Measurements from ENCODE around the gene IPO9.
"Not testable (repeated sequence)": the region's sequence is repeated elsewhere in the genome, so short reads cannot be mapped to it uniquely, and the experiment has no call there.

The IPO9 gene

DNA sequence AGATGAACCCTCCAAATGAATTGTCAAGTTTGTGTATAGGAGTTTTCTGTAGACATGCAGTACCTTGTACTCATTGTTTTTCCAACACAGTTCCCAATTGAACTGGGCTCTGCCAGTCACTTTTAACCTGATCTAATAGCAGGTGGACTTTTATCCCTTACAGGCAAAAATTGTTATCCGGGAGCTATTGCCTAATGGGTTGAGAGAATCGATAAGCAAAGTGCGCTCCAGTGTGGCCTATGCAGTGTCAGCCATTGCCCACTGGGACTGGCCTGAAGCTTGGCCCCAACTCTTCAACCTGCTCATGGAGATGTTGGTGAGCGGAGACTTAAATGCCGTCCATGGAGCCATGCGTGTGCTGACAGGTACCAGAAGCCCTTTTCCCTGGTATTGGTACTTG is 19.3 kb downstream of the IPO9 start:
- no peak for DNase-seq (ENCODE audit: low read depth, low spot score)

DNA sequence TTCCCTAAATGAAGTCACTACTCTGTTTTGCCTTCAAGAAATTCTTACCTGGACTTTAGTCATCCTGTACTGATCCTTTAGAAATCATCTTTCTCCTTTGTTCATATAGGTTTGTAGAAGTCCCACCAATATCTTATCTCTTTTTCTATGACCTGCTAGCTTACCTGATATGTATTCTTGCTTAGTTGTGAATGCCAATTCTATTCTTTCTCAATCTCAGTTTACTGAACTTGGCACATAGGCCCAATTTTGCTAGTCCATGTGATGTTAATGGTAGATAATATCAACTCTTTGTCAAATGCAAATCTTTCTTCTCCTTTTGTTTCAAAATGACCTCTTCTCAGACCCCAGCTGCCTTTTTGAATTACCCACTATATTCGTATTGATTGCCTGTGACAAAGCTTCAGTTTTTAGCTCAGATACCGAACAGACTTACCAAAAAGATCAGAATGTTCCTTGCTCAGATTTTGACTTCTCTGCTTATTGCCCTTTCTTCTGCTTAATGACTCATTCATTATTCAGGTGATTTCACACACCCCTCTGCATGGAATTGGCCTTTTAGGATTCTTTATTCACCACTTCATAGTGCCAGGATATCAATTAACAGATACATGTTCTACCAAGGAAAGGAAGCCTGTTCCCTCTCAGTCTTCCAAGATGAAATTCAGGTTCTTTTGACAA is 20.6 kb downstream of the IPO9 start:
- no peak for DNase-seq (ENCODE audit: low read depth, low spot score)

DNA sequence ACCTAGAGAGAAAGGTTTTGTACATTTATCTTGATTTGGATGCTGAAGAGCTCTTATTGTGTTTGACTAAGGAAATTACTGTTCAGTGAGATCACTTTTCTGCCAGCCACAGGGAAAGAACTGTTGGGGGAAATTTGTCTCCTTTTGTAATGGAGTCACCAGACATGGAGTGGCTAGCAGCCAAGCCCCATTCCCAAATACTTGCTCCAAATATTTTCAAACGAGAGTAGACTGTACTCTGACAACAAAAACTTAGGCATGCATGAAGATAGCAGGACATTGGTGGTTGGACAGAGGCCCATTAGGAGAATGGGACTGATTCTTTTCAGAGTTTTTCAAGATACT is 21.1 kb downstream of the IPO9 start:
- no peak for DNase-seq (ENCODE audit: low read depth, low spot score)

DNA sequence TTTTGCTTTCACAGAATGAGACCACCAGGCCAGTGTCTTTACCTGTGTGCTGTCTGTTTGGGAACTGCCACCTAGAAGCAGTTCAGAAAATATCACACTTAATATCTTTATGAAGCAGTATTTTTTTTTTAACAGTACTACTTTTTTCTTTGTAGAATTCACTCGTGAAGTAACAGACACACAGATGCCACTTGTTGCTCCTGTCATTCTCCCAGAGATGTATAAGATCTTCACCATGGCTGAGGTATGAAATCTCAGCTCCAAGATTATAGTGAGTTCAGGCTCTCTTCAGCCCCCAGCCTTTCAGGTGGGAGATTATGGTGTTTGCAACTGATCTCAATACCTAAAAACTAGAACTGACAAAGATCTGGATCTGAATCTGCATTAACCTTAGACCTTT is 23.0 kb downstream of the IPO9 start:
- no peak for DNase-seq (ENCODE audit: low read depth, low spot score)

DNA sequence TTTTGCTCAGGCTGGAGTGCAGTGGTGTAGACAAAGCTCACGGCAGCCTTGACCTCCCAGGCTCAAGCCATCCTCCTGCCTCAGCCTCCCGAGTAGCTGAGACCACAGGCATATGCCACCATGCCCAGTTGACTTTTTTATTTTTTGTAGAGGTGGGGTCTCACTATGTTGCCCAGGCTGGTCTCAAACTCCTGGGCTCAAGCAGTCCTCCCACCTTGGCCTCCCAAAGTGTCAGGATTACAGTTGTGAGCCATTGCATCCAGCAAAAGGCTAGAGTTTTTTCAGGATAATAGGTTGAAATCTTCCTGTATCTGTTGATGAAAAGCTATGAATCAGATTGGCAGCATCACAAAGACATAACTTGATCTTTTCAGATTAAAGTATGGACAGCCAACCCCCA is 27.8 kb downstream of the IPO9 start:
- DNase-seq (ENCODE audit: low read depth, low spot score) = not testable (repeated sequence)

DNA sequence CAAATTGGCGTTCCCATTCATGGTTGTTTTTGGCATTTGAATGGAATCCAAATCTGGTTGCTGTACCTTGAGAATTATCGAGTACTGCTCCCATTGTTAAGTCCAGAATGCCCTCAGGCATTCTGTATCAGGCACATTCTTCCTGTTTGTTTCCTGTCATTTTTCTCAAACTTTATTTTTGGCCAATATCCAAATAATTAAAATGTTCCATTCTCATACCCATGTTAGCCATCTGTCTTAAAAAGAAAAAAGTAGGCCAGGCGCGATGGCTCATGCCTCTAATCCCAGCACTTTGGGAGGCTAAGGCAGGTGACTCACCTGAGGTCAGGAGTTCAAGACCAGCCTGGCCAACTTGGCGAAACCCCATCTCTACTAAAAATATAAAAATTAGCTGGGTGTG is 30.5 kb downstream of the IPO9 start:
- no peak for DNase-seq (ENCODE audit: low read depth, low spot score)

DNA sequence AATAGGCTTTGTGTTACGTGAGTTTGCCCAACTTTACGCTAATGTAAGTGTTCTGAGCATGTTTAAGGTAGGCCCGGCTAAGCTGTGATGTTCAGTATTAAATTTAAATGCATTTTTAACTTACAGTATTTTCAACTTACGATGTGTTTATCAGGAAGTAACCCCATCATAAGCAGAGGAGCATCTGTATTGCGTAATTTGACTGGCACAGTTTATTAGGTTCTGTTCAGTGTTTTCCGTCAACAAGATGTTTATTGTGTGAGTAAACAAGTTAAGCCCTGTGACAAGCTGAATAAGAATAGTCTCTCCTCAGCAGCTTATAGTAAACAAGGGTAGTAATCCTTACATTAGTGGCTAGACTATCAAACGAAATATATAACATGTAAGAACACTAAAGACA is 32.5 kb downstream of the IPO9 start:
- DNase-seq (ENCODE audit: low read depth, low spot score) = no peak

DNA sequence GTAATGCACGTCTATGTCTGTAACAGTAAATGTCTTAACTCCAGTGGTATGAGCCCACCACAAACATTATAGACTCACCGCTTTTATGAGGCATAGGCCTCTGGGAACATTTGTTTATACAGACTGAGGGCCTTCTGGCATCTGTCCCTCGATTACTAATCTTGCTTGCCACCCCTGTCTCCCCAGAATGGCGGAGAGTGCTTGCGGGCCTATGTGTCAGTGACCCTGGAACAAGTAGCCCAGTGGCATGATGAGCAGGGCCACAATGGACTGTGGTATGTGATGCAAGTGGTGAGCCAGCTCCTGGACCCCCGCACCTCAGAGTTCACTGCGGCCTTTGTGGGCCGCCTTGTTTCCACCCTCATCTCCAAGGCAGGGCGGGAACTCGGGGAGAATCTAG is 41.4 kb downstream of the IPO9 start:
- DNase-seq (ENCODE audit: low read depth, low spot score) = no peak

DNA sequence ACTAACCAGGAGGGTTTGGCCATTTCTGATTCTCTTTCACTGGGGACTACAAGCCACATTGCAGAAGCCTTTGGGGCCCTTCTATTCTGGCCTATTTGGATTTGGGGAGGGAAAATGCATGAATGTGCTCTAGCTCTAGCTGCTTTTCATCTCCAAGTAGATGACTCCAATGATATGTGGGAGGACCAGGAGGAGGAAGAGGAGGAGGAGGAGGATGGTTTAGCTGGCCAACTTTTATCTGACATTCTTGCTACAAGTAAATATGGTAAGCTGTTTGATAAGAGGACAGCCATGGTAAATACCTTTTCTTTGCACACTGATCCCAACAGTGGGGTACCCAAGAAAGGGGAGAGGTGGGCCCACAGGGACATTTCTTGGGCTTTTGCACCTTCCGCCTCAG is 45.7 kb downstream of the IPO9 start:
- DNase-seq (ENCODE audit: low read depth, low spot score) = no peak

DNA sequence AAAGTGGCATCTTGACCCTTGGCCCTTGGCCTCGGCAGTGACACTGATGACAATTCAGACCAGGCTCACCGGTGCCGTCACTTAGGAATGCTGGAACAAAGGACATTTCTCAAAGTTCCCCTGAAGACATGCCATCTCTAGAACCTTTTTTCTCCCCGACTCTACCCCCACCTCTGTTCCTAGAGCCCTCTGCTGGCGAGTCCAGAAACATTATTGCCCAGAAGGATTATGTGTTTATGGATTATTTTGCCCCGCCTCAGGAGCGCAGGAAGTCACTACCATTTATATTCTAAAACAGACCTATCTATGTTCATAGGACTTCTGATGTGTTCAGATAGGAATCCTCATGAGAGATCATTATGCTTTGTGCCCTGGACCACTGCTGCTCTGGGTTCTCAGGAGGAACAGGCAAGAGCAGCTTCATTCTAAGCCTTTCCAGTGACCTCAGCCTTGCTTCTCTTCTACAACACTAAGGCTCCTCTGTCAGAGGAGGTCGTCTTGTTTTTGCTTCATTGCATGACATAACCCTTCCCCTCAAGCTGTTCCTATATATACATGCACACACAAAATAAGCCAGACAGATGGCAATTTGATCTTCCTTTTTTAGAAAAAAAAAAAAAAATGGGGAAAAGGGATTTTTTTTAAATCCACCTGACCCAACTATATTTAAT is 47.3 kb downstream of the IPO9 start:
- no peak for DNase-seq (ENCODE audit: low read depth, low spot score)

DNA sequence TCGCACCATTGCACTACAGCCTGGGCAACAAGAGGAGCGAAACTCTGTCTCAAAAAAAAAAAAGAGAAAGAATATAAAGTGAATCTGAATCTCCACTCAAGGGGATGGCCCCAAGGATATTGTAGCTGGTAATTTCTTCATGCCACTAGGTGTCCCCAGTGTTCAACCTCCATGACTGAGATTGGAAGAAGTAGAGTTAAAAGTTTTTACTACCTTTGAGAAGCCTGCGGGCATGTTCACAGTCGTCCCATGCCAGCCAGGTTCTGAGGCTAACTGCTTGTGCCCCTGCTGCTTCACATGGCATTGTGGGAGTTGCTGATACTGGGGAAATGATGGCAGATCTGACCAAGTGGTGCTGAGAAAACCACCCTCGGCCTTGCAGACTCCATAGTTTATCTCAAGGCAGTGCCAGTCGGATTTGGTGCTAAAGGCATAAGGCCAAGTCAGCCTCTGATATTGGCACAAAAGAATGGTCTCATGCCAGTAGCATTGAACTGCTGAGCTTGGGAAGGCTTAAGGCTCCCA is 49.0 kb downstream of the IPO9 start:
- no peak for DNase-seq (ENCODE audit: low read depth, low spot score)

DNA sequence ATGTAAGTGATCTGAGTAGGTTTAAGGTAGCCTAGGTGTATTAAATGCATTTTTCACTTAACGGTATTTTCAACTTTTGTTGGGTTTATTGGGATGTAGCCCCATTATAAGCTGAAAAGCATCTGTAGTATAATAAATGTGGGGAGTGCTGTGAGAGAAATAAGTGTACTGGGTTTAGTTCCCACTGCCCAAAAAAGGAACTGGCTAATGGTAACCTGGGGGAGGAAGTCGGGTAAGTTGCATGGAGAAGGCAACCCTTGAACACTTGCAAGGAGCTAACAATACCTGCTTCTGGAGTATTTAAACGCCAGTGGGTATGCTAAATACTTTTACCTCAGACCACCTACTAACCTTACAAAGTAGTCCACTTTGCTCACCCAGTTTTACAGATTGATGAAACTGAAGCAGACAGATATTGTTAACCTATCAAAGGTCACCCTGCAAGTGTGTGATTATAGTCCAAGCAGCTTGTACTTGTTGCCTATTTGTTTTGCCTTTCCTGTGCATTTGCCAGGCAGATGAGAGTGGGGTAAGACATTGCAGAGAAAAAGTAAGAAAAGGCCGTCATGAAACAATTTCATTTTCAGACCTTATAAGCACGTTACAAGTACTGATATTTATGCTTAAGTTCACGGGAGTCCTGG is 52.1 kb downstream of the IPO9 start:
- no peak for DNase-seq (ENCODE audit: low read depth, low spot score)

DNA sequence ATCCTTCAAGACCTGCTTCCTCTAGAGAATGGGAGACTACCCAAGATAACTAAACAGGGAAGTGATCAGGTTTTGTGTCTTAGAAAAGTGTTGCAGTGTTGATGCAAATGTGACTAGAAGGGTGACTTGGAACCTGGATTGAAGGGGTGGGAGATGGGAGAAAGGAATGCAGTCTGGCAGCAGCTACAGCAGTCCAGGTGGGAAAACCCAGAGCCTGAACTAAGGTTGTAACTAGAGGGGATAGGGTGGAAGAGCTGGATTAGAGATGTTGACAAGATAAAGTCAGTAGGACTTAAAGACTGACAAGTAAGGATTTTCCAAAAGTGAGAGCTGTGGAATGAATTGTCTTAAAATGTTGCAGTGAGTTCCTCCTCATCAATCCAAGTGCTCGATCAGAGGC is 52.7 kb downstream of the IPO9 start:
- DNase-seq (ENCODE audit: low read depth, low spot score) = no peak

DNA sequence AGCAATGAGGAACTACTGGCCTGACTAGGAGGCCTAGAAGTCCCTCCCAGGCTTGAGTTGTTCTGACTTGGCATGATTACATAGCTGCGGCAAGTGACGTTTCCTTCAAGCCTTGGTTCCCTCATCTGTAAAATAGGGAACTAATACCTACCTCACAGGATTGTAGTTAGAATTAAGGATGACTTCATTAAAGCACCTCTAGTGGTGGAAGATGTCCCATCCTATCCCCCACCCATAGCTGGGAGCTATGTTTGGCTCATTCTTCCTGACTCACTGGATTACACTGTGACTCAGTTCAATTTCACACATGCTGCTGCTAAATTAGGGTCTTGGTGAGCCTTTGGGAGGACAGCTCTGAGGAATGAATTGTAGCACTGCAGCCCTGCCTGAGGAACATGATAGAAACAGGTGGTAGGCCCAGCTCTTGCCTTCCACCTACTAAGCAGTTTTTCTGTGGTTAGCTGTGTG is 53.7 kb downstream of the IPO9 start:
- DNase-seq (ENCODE audit: low read depth, low spot score) = no peak

DNA sequence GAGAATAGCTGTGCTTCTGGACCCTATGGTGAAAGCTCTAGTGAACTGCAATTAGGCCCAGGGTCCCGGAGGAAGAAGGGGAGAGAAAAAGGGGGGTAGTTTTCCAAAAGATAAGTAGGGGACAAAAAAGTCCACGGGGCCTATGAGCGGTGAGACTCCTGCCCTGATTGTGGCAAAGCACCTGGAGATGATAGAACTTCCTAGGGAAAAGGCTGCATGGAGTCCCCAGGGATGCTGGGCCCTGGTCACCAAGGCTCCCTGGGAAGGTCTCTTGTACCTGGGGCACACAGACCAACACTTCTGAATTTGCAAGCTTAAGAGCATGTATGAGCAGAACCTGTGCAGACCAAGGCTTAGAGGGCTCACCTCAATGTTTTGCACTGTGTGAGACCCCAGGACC is 54.3 kb downstream of the IPO9 start:
- DNase-seq (ENCODE audit: low read depth, low spot score) = no peak

DNA sequence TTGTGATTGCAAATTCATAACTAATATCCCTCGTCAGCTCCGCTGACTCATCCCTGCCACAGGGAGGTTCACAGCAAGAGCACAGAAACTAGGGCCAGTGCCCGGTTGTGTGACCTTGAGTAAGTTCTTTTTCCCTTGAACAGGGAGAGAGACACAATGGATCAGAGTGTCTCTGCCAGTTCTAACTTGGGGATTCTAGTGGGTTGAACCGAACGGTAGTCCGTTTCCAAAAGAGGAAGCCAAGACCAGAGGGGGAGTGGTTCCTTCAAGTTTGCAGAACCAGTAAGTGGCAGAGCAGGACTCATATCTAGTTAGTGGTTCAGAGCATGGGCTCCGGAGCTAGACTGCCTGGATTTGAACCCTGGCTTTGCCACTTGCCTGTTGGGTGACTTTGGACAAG is 54.8 kb downstream of the IPO9 start:
- no peak for DNase-seq (ENCODE audit: low read depth, low spot score)

DNA sequence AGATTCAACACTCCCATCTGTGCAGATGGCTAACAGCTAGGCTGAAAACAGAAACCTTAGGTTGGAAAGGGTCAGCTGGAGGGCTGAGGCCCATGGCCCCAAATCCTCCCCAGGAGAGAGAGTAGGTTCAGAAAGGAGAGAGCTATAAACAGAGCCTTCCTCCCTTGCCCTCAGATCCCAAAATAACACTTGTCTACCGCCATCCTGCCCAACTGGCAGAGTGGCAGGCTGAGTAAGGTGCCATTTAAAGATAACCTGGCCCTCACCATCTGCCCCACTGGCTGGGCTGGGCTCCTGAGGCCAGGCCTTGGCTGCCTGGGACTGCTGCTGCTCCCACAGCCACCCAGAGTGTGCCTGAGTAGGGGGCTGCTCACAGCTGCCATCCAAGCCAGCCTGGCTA is 55.5 kb downstream of the IPO9 start:
- no peak for DNase-seq (ENCODE audit: low read depth, low spot score)

DNA sequence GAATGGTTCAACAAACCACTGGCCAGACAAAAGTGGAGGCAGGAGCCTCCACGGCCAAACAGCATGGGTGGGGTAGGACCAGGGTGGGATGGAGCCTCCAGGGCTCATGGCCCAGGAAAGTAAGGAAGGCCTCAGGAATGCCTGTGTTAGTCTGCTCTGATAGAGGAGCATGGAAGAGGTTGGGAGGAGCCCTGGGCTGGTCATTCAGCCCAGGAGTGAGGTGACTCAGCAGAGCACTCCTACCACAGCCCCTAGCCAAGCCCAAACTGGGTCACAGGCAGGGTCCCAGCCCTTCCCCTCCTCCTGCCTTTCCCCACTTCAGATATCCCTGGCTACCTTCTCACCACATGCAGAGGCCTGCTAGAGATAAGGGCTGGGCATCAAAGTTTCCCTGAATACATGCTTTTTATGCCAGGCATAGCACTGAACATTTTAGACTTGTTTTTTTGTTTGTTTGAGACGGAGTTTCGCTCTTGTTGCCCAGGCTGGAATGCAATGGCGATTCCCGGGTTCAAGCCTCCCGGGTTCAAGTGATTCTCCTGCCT is 56.6 kb downstream of the IPO9 start:
- no peak for DNase-seq (ENCODE audit: low read depth, low spot score)

DNA sequence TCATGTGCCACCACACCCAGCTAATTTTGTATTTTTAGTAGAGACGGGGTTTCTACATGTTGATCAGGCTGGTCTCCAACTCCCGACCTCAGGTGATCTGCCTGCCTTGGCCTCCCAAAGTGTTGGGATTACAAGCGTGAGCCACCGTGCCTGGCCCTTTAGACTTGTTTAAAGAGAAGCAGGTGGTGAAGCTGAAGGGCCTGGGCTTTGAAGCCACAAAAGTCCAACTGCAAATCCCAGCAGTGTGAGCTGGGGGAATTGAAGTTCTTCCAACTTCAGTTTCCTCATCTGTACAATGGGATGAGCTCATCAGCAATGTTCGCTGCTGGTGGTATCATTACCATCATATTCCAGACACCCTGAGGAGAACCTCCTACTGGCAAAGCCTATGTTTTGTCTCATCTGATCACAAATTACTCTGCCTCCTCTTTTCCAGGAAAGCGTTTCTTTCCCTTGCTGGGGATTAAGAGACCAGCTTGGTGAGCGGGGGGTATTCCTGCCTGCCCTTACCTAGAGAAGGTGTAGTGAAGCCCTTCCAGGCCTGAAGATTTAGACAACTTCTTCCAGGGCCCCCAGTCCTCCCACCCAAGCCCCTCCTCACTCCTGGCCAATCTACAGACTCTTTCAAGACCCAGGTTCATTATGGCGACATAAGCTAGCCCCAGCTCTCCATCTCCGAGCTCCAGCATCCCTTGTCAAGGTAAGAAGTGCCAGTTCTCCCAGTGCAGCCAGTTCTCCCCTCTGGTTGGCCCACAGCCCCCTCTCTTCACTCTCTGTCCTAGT is 57.3 kb downstream of the IPO9 start:
- DNase-seq (ENCODE audit: low read depth, low spot score) = no peak

DNA sequence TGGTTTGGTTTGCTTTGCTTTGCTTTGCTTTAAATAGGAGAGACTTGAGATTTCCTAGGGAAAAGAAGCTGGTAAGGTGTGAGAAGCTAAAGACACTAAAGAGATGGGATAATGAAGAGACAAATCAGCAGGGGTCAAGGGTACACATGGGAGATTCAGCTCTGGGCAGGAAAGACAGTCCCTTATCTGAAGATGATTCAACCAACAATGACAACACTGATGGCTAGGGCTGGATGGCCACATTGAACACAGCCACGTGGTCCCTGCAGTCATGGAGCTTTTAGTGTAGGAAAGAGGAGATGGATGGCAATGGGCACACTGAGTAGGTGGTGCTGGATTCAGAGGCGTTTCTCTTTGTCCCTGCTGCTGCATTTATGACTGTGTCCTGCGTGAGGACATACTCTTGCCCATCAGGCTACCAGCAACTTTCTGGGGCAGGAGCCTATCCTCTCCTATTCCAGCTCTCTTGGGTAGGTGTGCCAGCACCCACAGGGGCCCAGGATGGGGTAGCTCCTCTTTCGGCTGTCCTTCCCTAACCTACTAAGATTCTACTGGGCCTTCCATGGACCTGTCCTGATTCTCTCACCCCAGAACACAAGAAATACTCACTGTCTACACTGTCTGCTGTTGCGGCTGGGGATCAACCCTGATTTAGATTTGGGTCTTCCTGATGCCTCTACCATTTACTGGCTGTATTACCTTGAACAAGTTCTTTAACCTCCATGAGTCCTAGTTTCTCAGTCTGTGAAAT is 58.3 kb downstream of the IPO9 start:
- DNase-seq (ENCODE audit: low read depth, low spot score) = no peak
